HG03025 (cell line): ENCODE data around the gene BRD3OS.

Experiments used
- ATAC-seq: cut with Tn5 transposase; IDR thresholded peaks from one replicate; pipeline ENCODE4 v1.9.1; 2021; ENCODE audit warnings: mild to moderate bottlenecking, moderate library complexity; ENCODE audit not compliant: unreplicated experiment, low FRiP score

The BRD3OS gene

GRCh38 chr9:134049236-134049635, 24.0 kb downstream of the BRD3OS start:
- ATAC-seq: no peak

GRCh38 chr9:134049772-134050588, 24.7 kb downstream of the BRD3OS start:
- ATAC-seq: no peak

- no peak for ATAC-seq
Measured at GRCh38 chr9:134050726-134051125, 25.4 kb downstream of the BRD3OS start.

GRCh38 chr9:134051319-134051718, 26.0 kb downstream of the BRD3OS start:
- ATAC-seq: no peak

GRCh38 chr9:134052491-134052890, 27.2 kb downstream of the BRD3OS start:
- no peak for ATAC-seq

GRCh38 chr9:134052941-134053340, 27.7 kb downstream of the BRD3OS start:
- ATAC-seq: no peak

GRCh38 chr9:134053401-134053871, 28.2 kb downstream of the BRD3OS start:
- no peak for ATAC-seq

- ATAC-seq: no peak
Measured at GRCh38 chr9:134053941-134054761, 28.9 kb downstream of the BRD3OS start.

GRCh38 chr9:134054891-134055811, 29.9 kb downstream of the BRD3OS start:
- ATAC-seq: no peak

GRCh38 chr9:134055981-134056461, 30.7 kb downstream of the BRD3OS start:
- no peak for ATAC-seq

- no peak for ATAC-seq
Measured at GRCh38 chr9:134056483-134057306, 31.4 kb downstream of the BRD3OS start.

- ATAC-seq: no peak
Measured at GRCh38 chr9:134057307-134057657, 32.0 kb downstream of the BRD3OS start.

- ATAC-seq: no peak
Measured at GRCh38 chr9:134057751-134058701, 32.7 kb downstream of the BRD3OS start.

- no peak for ATAC-seq
Measured at GRCh38 chr9:134058716-134059115, 33.4 kb downstream of the BRD3OS start.

GRCh38 chr9:134059188-134059641, 33.9 kb downstream of the BRD3OS start:
- ATAC-seq: no peak

- ATAC-seq: no peak
Measured at GRCh38 chr9:134059661-134060395, 34.5 kb downstream of the BRD3OS start.

GRCh38 chr9:134060546-134060945, 35.3 kb downstream of the BRD3OS start:
- ATAC-seq: no peak
